ENCODE results near the gene ITPRIPL2.

The ITPRIPL2 gene

DNA sequence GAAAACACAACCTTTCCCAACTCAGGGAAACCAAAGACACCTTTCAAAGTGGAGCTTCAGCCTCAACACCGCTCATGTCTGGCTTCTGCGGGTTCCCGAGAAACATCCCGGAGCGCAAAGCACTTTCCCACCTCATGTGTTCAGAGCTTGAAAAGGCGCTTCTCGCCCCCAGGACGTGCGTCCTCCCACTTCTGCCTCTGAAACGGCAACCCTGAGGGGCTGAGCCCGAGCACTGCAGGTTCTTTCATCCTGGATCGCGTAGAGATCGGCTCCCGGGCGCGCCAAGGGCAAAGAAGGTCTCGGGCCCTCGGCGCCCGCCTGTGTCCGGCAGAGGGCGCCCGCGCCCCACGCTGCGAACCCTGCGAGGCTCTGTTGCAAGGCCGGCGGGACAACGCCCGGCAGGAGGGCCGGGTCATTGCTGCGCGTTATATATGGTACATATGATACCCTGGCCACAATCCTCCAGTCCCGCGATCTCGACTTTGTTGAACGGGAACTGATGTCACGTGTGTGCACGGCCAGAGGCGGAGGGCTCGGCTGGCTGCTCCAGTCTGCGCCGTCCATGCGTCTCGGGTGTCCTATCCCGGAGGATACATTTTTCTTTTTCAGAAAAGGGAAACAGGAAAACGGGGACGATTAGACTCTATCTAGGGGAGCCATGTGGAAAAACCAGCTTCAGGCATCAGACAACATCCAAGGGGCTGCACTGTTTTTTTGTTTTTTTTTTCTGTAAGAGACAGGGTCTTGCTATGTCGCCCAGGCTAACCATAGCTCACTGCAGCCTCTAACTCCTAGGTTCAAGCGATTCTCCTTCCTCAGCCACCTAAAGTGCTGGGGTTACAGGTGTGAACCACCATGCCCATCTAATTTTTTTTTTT, 27.2 kb upstream of the ITPRIPL2 start:
- Histone ChIP-seq H3K9me3 (ENCODE audit: control extremely low read depth in 1 of 5, control insufficient read depth in 4 of 5, insufficient read depth in 2 of 5, low read depth in 1 of 5, low read length in 4 of 5) (no peaks in the 10 kb centered on the region), H3K36me3 (ENCODE audit: control insufficient read depth in 4 of 4, insufficient read depth in 4 of 4, low read length in 3 of 4) (peaks cover 0 to 3% (median 2%) of the 10 kb centered on the region in 4 experiments), H3K27me3 (replicated peaks in 2 of 5; ENCODE audit: control insufficient read depth in 4 of 5, insufficient read depth in 5 of 5, low read length in 4 of 5) (peaks cover 0 to 9% (median 2%) of the 10 kb centered on the region in 5 experiments), H3K27ac (ENCODE audit: insufficient read depth in 1 of 2, low read depth in 1 of 2, low read length in 2 of 2, poor library complexity in 1 of 2, severe bottlenecking in 2 of 2) (no peak overlapping the region), H3K4me1 (ENCODE audit: control extremely low read depth in 1 of 4, control insufficient read depth in 4 of 4, insufficient read depth in 4 of 4, low read length in 3 of 4) (peaks cover 3 to 14% (median 13%) of the 10 kb centered on the region in 4 experiments), H3K4me3 (ENCODE audit: control insufficient read depth in 1 of 7, extremely low read depth in 1 of 7, insufficient read depth in 4 of 7, low read depth in 2 of 7, low read length in 6 of 7) (peak overlapping the region; percentile 23 to 76 (median 52))
- peak; percentile 68 to 82 (median 81) for DNase-seq
- ChIA-PET POLR2A (no interaction called here), CTCF (interaction anchor here (0.7 to 4.8 kb wide), 19 partner anchors 8 to 432 kb away, joined by 3 to 61 read pairs (median 4); no protein-coding TSS in a partner anchor)
- 5% methylated on average over 43 of the region's 52 CpGs for WGBS (ENCODE audit: insufficient coverage)

DNA sequence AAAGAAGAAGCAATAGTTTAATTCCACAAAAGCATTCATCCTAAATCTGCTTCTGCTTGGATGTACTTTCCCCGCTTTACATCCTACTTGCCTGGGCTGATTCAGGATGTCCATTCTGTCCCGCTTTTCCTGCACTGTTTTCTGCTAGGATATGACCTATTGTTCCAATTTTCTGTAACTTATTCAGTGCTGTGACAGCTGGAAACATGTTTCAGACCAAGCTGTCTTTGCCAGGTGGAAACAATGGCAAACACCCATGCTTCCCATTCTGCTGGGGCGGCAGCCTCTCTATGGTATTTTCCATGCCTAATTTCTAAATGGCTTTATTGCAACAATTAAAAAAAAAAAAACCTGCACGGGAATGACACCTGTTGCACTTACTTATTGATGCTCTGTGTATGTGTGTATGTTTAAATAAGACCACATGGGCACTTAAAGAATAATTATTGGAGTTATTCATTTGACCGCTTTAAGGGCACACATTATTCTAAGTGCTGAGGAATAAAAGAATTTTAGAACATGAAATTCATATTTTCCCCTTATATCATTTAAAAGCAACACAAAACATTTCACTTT, 25.3 kb upstream of the ITPRIPL2 start:
- ChIA-PET CTCF (interaction anchor here (0.8 to 4.8 kb wide), 3 partner anchors 16 to 90 kb away, joined by 3 to 61 read pairs (median 3); no protein-coding TSS in a partner anchor), POLR2A (no interaction called here)
- DNase-seq, result no peak
- Histone ChIP-seq H3K36me3 (ENCODE audit: control insufficient read depth in 4 of 4, insufficient read depth in 4 of 4, low read length in 3 of 4) (no peaks in the 10 kb centered on the region), H3K27ac (ENCODE audit: insufficient read depth in 1 of 2, low read depth in 1 of 2, low read length in 2 of 2, poor library complexity in 1 of 2, severe bottlenecking in 2 of 2) (no peak overlapping the region), H3K4me3 (ENCODE audit: control insufficient read depth in 1 of 7, extremely low read depth in 1 of 7, insufficient read depth in 4 of 7, low read depth in 2 of 7, low read length in 6 of 7) (no peak overlapping the region), H3K27me3 (replicated peaks in 2 of 5; ENCODE audit: control insufficient read depth in 4 of 5, insufficient read depth in 5 of 5, low read length in 4 of 5) (peaks cover 0 to 9% (median 2%) of the 10 kb centered on the region in 5 experiments), H3K4me1 (ENCODE audit: control extremely low read depth in 1 of 4, control insufficient read depth in 4 of 4, insufficient read depth in 4 of 4, low read length in 3 of 4) (peaks cover 3 to 14% (median 13%) of the 10 kb centered on the region in 4 experiments), H3K9me3 (ENCODE audit: control extremely low read depth in 1 of 5, control insufficient read depth in 4 of 5, insufficient read depth in 2 of 5, low read depth in 1 of 5, low read length in 4 of 5) (no peaks in the 10 kb centered on the region)
- 100% methylated on average over 2 of the region's 5 CpGs for WGBS (ENCODE audit: insufficient coverage)

DNA sequence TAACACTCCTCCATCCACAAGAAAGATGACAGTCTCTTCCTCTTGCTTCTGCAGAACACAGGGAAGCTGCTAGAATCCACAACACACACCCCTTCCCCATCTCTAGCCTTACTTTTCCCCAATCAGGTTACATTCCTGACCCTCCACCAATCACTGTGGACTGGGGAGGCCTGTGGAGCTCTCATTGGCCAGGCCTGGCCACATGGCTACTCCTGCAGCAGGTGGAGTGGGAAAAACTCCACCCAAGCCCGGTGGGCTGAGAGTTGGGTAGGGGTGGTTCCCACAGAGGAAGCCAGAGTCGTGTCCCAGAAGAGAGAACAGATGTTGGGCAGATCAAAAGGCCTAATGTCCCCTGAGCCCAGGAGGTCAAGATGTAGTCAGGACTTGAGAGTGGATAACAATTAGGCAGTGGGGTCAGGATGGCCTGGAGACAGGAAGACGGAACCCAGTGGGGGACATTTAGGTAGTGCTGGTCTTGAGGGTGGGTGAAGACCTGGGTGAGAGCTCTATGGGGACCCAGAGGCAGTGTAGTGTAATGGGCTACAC, 24.3 kb upstream of the ITPRIPL2 start:
- 96% methylated on average over 3 of the region's 3 CpGs for WGBS (ENCODE audit: insufficient coverage)
- H3K9me3 ChIP-seq (ENCODE audit: control extremely low read depth in 1 of 5, control insufficient read depth in 4 of 5, insufficient read depth in 2 of 5, low read depth in 1 of 5, low read length in 4 of 5), result no peaks in the 10 kb centered on the region
- H3K4me3 ChIP-seq (ENCODE audit: control insufficient read depth in 1 of 7, extremely low read depth in 1 of 7, insufficient read depth in 4 of 7, low read depth in 2 of 7, low read length in 6 of 7), result no peak overlapping the region
- no peak overlapping the region for H3K27ac ChIP-seq (ENCODE audit: insufficient read depth in 1 of 2, low read depth in 1 of 2, low read length in 2 of 2, poor library complexity in 1 of 2, severe bottlenecking in 2 of 2)
- POLR2A ChIA-PET, result no interaction called here
- no peaks in the 10 kb centered on the region for H3K36me3 ChIP-seq (ENCODE audit: control insufficient read depth in 4 of 4, insufficient read depth in 4 of 4, low read length in 3 of 4)
- CTCF ChIA-PET, result interaction anchor here (0.8 kb wide), 1 partner anchor 21 kb away, joined by 3 read pairs; no protein-coding TSS in a partner anchor
- H3K27me3 ChIP-seq (replicated peaks in 2 of 5; ENCODE audit: control insufficient read depth in 4 of 5, insufficient read depth in 5 of 5, low read length in 4 of 5), result peaks cover 0 to 9% (median 2%) of the 10 kb centered on the region in 5 experiments
- H3K4me1 ChIP-seq (ENCODE audit: control extremely low read depth in 1 of 4, control insufficient read depth in 4 of 4, insufficient read depth in 4 of 4, low read length in 3 of 4), result peaks cover 3 to 14% (median 13%) of the 10 kb centered on the region in 4 experiments
- DNase-seq, result no peak

DNA sequence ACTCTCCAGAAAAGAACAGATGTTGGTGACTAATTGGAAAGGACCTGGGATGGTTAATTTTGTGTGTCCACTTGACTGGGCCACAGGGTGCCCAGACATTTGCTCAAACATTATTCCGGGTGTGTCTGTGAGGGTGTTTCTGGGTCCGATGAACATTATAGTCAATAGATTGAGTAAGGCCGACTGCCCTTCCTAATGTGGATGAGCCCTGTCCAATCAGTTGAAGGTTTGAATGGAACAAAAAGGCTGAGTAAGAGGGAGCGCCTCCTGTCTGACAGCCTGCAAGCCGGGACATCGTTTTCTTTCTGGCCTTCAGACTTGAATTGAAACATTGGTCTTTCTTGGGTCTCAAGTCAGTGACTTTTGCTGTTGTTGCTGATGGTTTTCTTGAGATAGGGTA, 22.8 kb upstream of the ITPRIPL2 start:
- ChIA-PET CTCF (no interaction called here), POLR2A (no interaction called here)
- no peaks in the 10 kb centered on the region for H3K36me3 ChIP-seq (ENCODE audit: control insufficient read depth in 4 of 4, insufficient read depth in 4 of 4, low read length in 3 of 4)
- H3K27ac ChIP-seq (ENCODE audit: insufficient read depth in 1 of 2, low read depth in 1 of 2, low read length in 2 of 2, poor library complexity in 1 of 2, severe bottlenecking in 2 of 2), result no peak overlapping the region
- 96% methylated on average over 5 of the region's 6 CpGs for WGBS (ENCODE audit: insufficient coverage)
- no peak for DNase-seq
- no peaks in the 10 kb centered on the region for H3K9me3 ChIP-seq (ENCODE audit: control extremely low read depth in 1 of 5, control insufficient read depth in 4 of 5, insufficient read depth in 2 of 5, low read depth in 1 of 5, low read length in 4 of 5)
- H3K27me3 ChIP-seq (replicated peaks in 2 of 5; ENCODE audit: control insufficient read depth in 4 of 5, insufficient read depth in 5 of 5, low read length in 4 of 5), result peaks cover 0 to 4% (median 0%) of the 10 kb centered on the region in 5 experiments
- H3K4me3 ChIP-seq (ENCODE audit: control insufficient read depth in 1 of 7, extremely low read depth in 1 of 7, insufficient read depth in 4 of 7, low read depth in 2 of 7, low read length in 6 of 7), result no peak overlapping the region
- H3K4me1 ChIP-seq (ENCODE audit: control extremely low read depth in 1 of 4, control insufficient read depth in 4 of 4, insufficient read depth in 4 of 4, low read length in 3 of 4), result peaks cover 3 to 9% (median 9%) of the 10 kb centered on the region in 4 experiments

DNA sequence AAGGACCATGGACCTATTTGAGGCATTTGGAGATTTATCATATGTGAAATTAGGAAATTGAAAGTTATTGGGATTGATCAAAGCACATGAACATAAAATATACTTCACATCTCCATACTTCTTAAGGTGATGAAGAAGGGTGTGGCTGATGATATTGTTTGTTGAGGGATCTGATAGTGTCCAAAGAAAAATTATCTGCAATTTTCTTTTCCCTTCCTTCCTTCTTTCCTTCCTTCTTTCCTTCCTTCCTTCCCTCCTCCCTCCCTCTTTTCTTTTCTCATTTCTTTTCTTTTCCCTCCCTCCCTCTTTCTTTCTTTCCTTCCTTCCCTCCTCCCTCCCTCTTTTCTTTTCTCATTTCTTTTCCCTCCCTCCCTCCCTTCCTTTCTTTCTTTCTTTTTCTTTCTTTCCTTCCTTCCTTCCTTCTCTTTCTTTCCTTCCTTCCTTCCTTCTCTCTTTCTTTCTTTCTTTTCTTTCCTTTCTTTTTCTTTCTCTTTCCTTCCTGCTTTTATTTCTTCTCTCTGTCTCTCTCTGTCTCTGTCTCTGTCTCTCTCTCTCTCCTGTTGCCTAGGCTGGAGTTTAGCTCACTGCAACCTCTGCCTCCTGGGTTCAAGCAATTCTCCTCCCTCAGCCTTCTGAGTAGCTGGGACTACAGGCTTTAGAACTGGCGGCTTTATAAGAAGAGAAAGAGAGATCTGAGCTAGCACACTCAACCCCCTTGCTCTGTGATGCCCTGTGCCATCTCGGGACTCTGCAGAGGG, 20.9 kb upstream of the ITPRIPL2 start:
- POLR2A ChIA-PET, result no interaction called here
- H3K27ac ChIP-seq (ENCODE audit: insufficient read depth in 1 of 2, low read depth in 1 of 2, low read length in 2 of 2, poor library complexity in 1 of 2, severe bottlenecking in 2 of 2), result no peak overlapping the region
- H3K36me3 ChIP-seq (ENCODE audit: control insufficient read depth in 4 of 4, insufficient read depth in 4 of 4, low read length in 3 of 4), result no peaks in the 10 kb centered on the region
- no peaks in the 10 kb centered on the region for H3K27me3 ChIP-seq (replicated peaks in 2 of 5; ENCODE audit: control insufficient read depth in 4 of 5, insufficient read depth in 5 of 5, low read length in 4 of 5)
- no peak for DNase-seq
- no CpG with 5 or more reads among the region's 2 CpGs for WGBS (ENCODE audit: insufficient coverage)
- CTCF ChIA-PET, result interaction anchor here (3.2 kb wide), 1 partner anchor 7 kb away, joined by 9 read pairs; no protein-coding TSS in a partner anchor
- no peak overlapping the region for H3K4me3 ChIP-seq (ENCODE audit: control insufficient read depth in 1 of 7, extremely low read depth in 1 of 7, insufficient read depth in 4 of 7, low read depth in 2 of 7, low read length in 6 of 7)
- H3K9me3 ChIP-seq (ENCODE audit: control extremely low read depth in 1 of 5, control insufficient read depth in 4 of 5, insufficient read depth in 2 of 5, low read depth in 1 of 5, low read length in 4 of 5), result no peaks in the 10 kb centered on the region
- H3K4me1 ChIP-seq (ENCODE audit: control extremely low read depth in 1 of 4, control insufficient read depth in 4 of 4, insufficient read depth in 4 of 4, low read length in 3 of 4), result no peaks in the 10 kb centered on the region

DNA sequence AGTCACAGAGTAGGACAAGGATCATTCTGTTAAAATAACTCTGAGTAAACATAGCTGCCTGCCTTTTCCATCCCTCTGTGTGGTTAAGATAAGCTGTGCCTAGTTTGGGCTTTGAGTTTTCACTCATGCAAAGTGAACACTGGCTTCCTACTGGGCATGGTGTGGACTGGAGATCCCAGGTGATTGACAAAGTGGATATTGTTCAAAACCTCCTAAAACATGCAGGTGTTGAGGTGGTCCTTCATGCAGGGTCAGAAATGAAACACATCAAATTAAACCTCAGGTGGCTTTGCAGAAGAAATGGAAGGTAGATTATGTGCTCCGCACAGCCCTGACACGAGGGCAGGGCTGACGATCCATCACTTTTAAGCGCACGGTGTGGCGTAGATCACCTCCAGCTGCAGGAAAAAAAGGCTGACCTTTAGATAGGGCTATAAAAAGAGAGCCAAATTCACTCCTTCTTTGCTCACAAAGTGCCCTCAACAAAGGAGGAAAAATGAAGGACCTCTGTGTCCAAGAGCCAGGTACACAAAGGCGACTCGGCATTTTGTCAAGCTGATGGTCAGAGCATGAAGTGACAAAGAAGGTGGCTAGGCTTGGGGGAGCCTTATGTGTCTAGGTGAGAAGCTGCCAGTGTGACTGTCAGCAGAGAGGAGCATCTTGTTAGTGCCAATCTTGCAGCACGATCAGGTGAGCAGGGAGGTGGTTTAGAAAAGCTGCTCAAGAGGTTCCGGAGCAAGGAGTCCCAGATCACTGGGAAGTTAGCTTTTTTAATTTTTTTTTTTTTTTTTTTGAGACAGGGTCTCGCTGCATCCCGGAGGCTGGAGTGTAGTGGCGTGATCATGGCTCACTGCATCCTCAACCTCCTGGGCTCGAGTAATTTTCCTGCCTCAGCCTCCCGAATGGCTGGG, 19.9 kb upstream of the ITPRIPL2 start:
- H3K4me1 ChIP-seq (ENCODE audit: control extremely low read depth in 1 of 4, control insufficient read depth in 4 of 4, insufficient read depth in 4 of 4, low read length in 3 of 4), result no peaks in the 10 kb centered on the region
- H3K9me3 ChIP-seq (ENCODE audit: control extremely low read depth in 1 of 5, control insufficient read depth in 4 of 5, insufficient read depth in 2 of 5, low read depth in 1 of 5, low read length in 4 of 5), result no peaks in the 10 kb centered on the region
- no peaks in the 10 kb centered on the region for H3K36me3 ChIP-seq (ENCODE audit: control insufficient read depth in 4 of 4, insufficient read depth in 4 of 4, low read length in 3 of 4)
- H3K4me3 ChIP-seq (ENCODE audit: control insufficient read depth in 1 of 7, extremely low read depth in 1 of 7, insufficient read depth in 4 of 7, low read depth in 2 of 7, low read length in 6 of 7), result no peak overlapping the region
- no peak for DNase-seq
- ChIA-PET POLR2A (interaction anchor here (0.7 kb wide), 1 partner anchor 176 kb away, joined by 3 read pairs; no protein-coding TSS in a partner anchor), CTCF (interaction anchor here (1.1 to 3.2 kb wide), 6 partner anchors 8 to 463 kb away, joined by 3 to 12 read pairs (median 5); no protein-coding TSS in a partner anchor)
- H3K27ac ChIP-seq (ENCODE audit: insufficient read depth in 1 of 2, low read depth in 1 of 2, low read length in 2 of 2, poor library complexity in 1 of 2, severe bottlenecking in 2 of 2), result no peak overlapping the region
- no peaks in the 10 kb centered on the region for H3K27me3 ChIP-seq (replicated peaks in 2 of 5; ENCODE audit: control insufficient read depth in 4 of 5, insufficient read depth in 5 of 5, low read length in 4 of 5)
- 89% methylated on average over 15 of the region's 15 CpGs for WGBS (ENCODE audit: insufficient coverage)

Data from common myeloid progenitor, CD34-positive (primary cell).